Measurements from ENCODE around the gene NXPH2.

NXPH2 gene

DNA sequence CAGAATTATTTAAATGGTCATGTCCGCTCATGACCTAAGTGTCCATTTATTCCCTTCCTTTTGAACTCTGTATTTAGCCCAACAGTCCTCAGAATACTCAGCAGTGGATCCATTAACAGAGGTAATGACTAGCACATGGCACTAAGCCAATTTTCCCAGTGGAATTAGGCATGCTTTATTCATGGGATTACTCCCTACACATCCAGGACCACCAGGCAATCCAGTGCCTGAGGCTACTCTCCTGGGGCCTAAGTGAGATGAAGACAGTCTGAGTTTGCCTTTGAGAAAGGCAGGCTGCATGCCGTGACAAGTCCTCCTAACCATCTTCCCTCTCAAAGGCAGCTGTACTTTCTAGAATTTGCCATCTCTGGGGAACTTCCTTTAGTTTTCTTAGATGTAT, 150.0 kb downstream of the NXPH2 start:
- DNase-seq = no peak

DNA sequence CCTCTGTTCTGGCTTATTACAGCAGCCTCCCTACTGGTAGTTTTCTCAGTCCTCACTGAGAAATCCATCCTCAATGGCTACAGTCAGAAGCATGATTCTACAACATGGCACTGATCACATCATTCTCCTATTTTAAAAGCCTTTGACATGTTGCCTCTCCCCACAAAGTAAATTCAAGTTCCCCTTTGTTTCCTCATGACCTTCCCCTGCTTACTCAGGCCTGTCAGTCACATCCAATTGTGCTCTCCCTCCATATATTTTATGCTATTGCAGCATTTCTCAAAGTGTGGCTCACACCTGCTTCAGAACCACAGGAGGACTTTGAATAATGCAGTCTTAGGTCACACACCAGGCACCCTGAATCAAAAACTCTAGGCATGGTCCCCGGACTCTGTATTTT, 154.0 kb downstream of the NXPH2 start:
- DNase-seq = no peak

DNA sequence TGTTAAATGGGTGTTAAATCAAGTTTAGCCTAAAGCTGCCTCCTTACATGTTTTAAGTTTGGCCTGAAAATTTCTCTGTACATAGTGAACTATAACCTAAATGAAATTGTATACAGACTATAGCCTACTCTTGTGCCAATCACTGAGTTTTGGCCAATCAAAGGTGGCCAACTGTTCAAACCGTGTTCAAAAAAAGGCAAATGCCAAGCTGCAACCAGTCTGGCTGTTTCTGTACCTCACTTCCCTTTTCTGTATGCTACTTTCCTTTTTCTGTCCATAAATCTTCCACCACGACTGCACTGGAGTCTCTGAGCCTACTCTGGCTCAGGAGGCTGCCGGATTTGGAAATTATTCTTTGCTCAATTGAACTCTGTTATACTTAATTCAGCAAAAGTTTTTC, 157.6 kb downstream of the NXPH2 start:
- no peak for DNase-seq

DNA sequence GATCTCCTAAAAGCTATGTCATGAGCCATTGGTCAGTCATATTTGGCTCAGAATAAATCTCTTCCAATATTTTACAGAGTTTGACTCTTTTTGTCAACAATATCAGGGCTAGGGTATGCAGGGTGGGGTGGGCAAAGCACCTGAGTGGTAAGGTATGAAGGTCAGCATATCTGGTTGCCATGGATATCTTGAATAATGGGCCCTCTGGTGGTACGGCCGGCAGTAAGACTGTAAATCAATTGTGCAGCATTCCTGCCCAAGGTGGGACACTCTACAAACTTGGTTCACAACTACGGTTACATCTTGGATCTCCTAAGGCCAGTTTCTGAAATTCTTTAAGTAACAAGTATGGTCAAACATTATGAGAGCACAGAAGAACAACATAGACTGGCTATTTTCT, 159.1 kb downstream of the NXPH2 start:
- no peak for DNase-seq

DNA sequence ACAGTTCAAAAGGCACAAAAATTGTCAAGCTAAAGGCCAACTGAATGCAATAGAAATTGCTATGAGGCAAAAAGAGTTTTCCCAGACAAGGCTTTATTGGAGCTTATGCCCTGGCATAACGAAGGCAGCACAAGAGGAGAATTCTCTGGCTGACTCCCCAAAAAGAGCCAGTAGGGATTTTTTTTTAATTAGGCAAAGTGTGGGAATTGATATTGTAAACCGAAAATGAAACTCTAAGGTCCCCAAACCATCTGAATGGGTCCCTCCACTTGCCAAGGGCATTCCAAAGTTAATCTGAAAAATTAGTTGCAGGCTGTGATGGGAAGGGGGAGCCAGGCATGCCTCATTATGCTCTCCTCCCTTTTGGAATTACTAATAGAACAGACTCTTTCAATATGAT, 159.8 kb downstream of the NXPH2 start:
- no peak for DNase-seq
